SH-SY5Y (cell line): ENCODE measurements around the gene FAM120A.

Experiments
- GATA2 ChIP-seq: IDR thresholded peaks from 2 replicates; pipeline ENCODE4 v1.6.1; 2011; ENCODE audit warnings: mild to moderate bottlenecking, low read depth, low read length
- GATA3 ChIP-seq: IDR thresholded peaks from 2 replicates; pipeline ENCODE4 v1.6.1; 2011; ENCODE audit warnings: low read depth, mild to moderate bottlenecking, low read length, moderate library complexity

DNA sequence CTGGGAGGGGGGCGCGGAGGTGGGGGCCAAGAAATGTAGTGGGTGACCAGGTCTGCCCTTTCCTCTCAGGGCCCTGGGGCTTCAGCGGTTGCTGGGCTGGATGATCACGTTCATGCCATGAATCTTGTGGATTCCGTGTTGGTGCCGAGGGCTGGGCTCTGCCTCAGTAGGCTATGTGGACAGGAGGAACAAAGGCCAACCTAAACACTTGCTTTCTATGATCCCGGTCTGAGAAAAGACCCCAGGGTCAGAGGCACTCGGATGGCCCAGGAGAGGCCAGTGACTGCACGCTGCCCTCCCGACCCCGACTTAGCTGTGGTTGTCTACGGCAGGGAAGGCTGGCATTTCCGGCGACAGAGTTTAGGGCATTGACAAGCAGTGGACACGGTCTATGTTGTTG is 151.5 kb downstream of the FAM120A start:
- TF ChIP-seq GATA3, result no peak
- TF ChIP-seq GATA2, result no peak
